Panc1 (cell line): Measurements from ENCODE around the gene TRAFD1. TPM values are rescaled to one million over a fixed set of nuclear protein-coding genes. Genes with fewer than 3 reads are reported as not detected.
A peak's percentile ranks its signal among the peaks of the same experiment; 100 is the strongest.

Source experiments
- ATAC-seq: fragments of 200-7000 bp; cut with Tn5 transposase; 2 replicates; pipeline ENCODE4 v1.9.1; 2020; ENCODE audit warnings: mild to moderate bottlenecking, moderate library complexity
- BruUV-seq: library from RNA; stranded (reverse); fragments of 400-500 nt; replicated peaks from 2 replicates; lab custom pipeline; 2021; lab: Mats Ljungman, UMichigan
- CTCF ChIA-PET: fragments of 300-600 bp; sonication (Branson Sonifier 250); formaldehyde crosslinking; loops from one replicate; lab custom pipeline; 2022; ENCODE audit warnings: antibody characterized with exemption; lab: Charles Lee
- POLR2A ChIA-PET: fragments of 300-600 bp; sonication (Branson Sonifier 250); formaldehyde crosslinking; loops from one replicate; lab custom pipeline; 2022; ENCODE audit warnings: antibody characterized with exemption; lab: Charles Lee
- DNase-seq: peaks from one replicate; pipeline ENCODE4 v3.0.0-alpha.2; 2010; ENCODE audit warnings: low read depth, low spot score
- H3K27ac ChIP-seq: 2 replicates; pipeline ENCODE4 v1.5.1; 2011; ENCODE audit warnings: mild to moderate bottlenecking, low read length, inconsistent platforms
- H3K27me3 ChIP-seq: fragments of 200-500 bp; sonication (Bioruptor generic); 2 replicates; pipeline ENCODE4 v1.6.0; 2014; ENCODE audit warnings: low read length, inconsistent platforms; ENCODE audit not compliant: control insufficient read depth, insufficient read depth
- H3K36me3 ChIP-seq: fragments of 200-500 bp; sonication (Bioruptor generic); 2 replicates; pipeline ENCODE4 v1.5.1; 2014; ENCODE audit warnings: inconsistent platforms, mild to moderate bottlenecking, low read length, moderate library complexity; ENCODE audit not compliant: control insufficient read depth, insufficient read depth
- H3K4me1 ChIP-seq: 2 replicates; pipeline ENCODE4 v1.5.1; 2011; ENCODE audit warnings: inconsistent platforms, mild to moderate bottlenecking, low read length, moderate library complexity; ENCODE audit not compliant: control insufficient read depth, insufficient read depth
- H3K4me3 ChIP-seq, 2 experiments: 2 replicates each; pipeline ENCODE4 v1.5.1; 2011 to 2012; ENCODE audit warnings: low read depth in 2 of 2, low read length in 2 of 2, mild to moderate bottlenecking in 2 of 2, inconsistent platforms in 1 of 2, moderate library complexity in 1 of 2
- H3K9me3 ChIP-seq: fragments of 200-500 bp; sonication (Bioruptor generic); 2 replicates; pipeline ENCODE4 v1.5.1; 2014; ENCODE audit warnings: low read depth, mild to moderate bottlenecking, inconsistent platforms, low read length, moderate library complexity; ENCODE audit not compliant: control insufficient read depth, insufficient read depth
- POLR2AphosphoS5 ChIP-seq: IDR thresholded peaks from 2 replicates; pipeline ENCODE4 v1.6.1; 2012; ENCODE audit warnings: mild to moderate bottlenecking, low read depth, low read length, moderate library complexity
- SIN3A ChIP-seq: IDR thresholded peaks from 2 replicates; pipeline ENCODE4 v1.6.1; 2012; ENCODE audit warnings: low read depth, mild to moderate bottlenecking, low read length, moderate library complexity, borderline replicate concordance; ENCODE audit not compliant: insufficient read depth
- TCF7L2 ChIP-seq: IDR thresholded peaks from 2 replicates; pipeline ENCODE4 v1.6.1; 2011; ENCODE audit warnings: mild to moderate bottlenecking, low read depth, low read length, inconsistent platforms
- in situ Hi-C: cut with HindIII; loops from 2 replicates; pipeline ENCODE4 v1.10.0; 2016; ENCODE audit warnings: low sequenced_read_pairs, low pct_unique_long_range_greater_than_20kb
- intact Hi-C: fragments of 100-400 bp; cut with micrococcal nuclease; formaldehyde crosslinking; loops from one replicate; pipeline ENCODE4 v1.10.0; 2022; ENCODE audit not compliant: unreplicated experiment
- total RNA-seq: library from RNA; stranded (reverse); gene quantifications from one replicate; pipeline ENCODE4 v1.2.1, GENCODE V29; 2021; ENCODE audit not compliant: unreplicated experiment
- TF ChIP-seq, protein P1 (sequence below), 2 experiments: IDR thresholded peaks; 2 replicates each; pipeline ENCODE4 v1.6.1; 2011 to 2012; ENCODE audit warnings: low read depth in 2 of 2, control low read depth in 1 of 2, low read length in 1 of 2, mild to moderate bottlenecking in 1 of 2, moderate library complexity in 1 of 2; ENCODE audit not compliant: insufficient read depth in 1 of 2
- TF ChIP-seq, protein P2 (sequence below): fragments of 450-650 bp; IDR thresholded peaks from 2 replicates; pipeline ENCODE4 v1.5.1; 2017; ENCODE audit warnings: mild to moderate bottlenecking

TRAFD1 gene
- total RNA-seq, 1 experiment from 2014 or later = 32.9 TPM

DNA sequence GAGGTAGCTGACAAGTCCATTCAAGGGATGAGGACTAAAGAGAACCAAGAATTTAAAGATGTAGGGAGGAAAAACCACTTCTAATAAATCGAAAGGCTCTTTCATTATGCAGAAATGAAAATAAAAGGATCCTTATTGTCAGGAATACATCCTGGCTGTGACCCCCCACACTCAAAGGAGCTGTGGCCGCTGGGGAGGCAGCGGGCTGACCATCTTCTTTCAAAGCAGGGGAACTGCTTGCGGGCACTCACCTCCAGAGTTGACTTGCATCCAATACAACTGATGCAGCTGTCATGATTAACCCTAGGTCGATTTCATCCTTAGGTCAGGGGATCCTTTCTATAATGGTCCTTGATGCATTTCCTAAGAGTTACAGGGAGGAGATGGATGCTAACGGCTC is 35.3 kb downstream of the TRAFD1 start:
- Histone ChIP-seq H3K4me1 (no peaks in the 10 kb centered on the region), H3K27me3 (no peaks in the 10 kb centered on the region), H3K36me3 (no peaks in the 10 kb centered on the region), H3K9me3 (no peaks in the 10 kb centered on the region), H3K4me3 (no peak overlapping the region), H3K27ac (no peak overlapping the region)
- in situ Hi-C loops = no loop called here
- ATAC-seq (no peak), DNase-seq (no peak)
- TSS peak; percentile 50 for BruUV-seq
- intact Hi-C loops = no loop called here
- ChIA-PET POLR2A (no interaction called here), CTCF (interaction anchor here (0.6 kb wide), 1 partner anchor 135 kb away, joined by 3 read pairs; no protein-coding TSS in a partner anchor)
- no peak for TF ChIP-seq TCF7L2
- TF ChIP-seq, protein P1, sequence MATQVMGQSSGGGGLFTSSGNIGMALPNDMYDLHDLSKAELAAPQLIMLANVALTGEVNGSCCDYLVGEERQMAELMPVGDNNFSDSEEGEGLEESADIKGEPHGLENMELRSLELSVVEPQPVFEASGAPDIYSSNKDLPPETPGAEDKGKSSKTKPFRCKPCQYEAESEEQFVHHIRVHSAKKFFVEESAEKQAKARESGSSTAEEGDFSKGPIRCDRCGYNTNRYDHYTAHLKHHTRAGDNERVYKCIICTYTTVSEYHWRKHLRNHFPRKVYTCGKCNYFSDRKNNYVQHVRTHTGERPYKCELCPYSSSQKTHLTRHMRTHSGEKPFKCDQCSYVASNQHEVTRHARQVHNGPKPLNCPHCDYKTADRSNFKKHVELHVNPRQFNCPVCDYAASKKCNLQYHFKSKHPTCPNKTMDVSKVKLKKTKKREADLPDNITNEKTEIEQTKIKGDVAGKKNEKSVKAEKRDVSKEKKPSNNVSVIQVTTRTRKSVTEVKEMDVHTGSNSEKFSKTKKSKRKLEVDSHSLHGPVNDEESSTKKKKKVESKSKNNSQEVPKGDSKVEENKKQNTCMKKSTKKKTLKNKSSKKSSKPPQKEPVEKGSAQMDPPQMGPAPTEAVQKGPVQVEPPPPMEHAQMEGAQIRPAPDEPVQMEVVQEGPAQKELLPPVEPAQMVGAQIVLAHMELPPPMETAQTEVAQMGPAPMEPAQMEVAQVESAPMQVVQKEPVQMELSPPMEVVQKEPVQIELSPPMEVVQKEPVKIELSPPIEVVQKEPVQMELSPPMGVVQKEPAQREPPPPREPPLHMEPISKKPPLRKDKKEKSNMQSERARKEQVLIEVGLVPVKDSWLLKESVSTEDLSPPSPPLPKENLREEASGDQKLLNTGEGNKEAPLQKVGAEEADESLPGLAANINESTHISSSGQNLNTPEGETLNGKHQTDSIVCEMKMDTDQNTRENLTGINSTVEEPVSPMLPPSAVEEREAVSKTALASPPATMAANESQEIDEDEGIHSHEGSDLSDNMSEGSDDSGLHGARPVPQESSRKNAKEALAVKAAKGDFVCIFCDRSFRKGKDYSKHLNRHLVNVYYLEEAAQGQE (IDR thresholded peaks at IDR 0.05; ENCODE audit: insufficient read depth in 1 of 2, low read depth in 2 of 2, low read length in 1 of 2) = no peak
- TF ChIP-seq POLR2AphosphoS5 = no peak
- no peak for TF ChIP-seq SIN3A
- TF ChIP-seq, protein P2, sequence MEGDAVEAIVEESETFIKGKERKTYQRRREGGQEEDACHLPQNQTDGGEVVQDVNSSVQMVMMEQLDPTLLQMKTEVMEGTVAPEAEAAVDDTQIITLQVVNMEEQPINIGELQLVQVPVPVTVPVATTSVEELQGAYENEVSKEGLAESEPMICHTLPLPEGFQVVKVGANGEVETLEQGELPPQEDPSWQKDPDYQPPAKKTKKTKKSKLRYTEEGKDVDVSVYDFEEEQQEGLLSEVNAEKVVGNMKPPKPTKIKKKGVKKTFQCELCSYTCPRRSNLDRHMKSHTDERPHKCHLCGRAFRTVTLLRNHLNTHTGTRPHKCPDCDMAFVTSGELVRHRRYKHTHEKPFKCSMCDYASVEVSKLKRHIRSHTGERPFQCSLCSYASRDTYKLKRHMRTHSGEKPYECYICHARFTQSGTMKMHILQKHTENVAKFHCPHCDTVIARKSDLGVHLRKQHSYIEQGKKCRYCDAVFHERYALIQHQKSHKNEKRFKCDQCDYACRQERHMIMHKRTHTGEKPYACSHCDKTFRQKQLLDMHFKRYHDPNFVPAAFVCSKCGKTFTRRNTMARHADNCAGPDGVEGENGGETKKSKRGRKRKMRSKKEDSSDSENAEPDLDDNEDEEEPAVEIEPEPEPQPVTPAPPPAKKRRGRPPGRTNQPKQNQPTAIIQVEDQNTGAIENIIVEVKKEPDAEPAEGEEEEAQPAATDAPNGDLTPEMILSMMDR = no peak

DNA sequence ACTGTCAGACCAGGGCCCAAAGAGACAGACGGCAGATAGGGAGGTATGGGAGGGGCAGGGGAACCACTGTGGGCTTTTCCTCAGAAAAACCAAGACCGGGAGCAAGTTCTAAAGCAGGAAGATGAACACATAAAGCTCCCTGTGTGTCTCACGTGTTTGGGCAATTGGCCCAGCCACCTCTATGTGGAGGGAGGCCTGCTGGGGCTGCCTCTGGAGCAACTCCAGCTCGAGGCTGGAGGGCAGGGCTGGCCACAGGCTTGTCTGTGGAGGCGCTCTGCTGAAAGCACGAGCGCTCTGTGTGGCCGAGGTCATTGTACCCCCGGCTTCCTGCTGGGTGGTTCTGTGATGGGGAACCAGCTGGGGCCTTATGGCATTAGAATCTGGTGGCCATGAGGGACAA is 36.4 kb downstream of the TRAFD1 start:
- DNase-seq (no peak), ATAC-seq (no peak)
- intact Hi-C loops = no loop called here
- TF ChIP-seq POLR2AphosphoS5 (no peak), SIN3A (no peak), TCF7L2 (no peak)
- TF ChIP-seq, protein P2 = no peak
- TF ChIP-seq, protein P1 (IDR thresholded peaks at IDR 0.05; ENCODE audit: insufficient read depth in 1 of 2, low read depth in 2 of 2, low read length in 1 of 2) = no peak
- no peak overlapping the region for H3K4me3 ChIP-seq
- H3K36me3 ChIP-seq = no peaks in the 10 kb centered on the region
- no peaks in the 10 kb centered on the region for H3K27me3 ChIP-seq
- no peak overlapping the region for H3K27ac ChIP-seq
- ChIA-PET POLR2A (no interaction called here), CTCF (interaction anchor here (0.6 kb wide), 1 partner anchor 47 kb away, joined by 3 read pairs; no protein-coding TSS in a partner anchor)
- no peaks in the 10 kb centered on the region for H3K4me1 ChIP-seq
- in situ Hi-C loops = no loop called here
- no TSS peak for BruUV-seq
- no peaks in the 10 kb centered on the region for H3K9me3 ChIP-seq
